Mucosa of descending colon (tissue), 3 donors: ENCODE data around the gene TMEM191C. TPM values are rescaled to one million over a fixed set of nuclear protein-coding genes. Genes with fewer than 3 reads are reported as not detected.
"Not testable (repeated sequence)": the region's sequence is repeated elsewhere in the genome, so short reads cannot be mapped to it uniquely, and the experiment has no call there.

Experiments used
- ATAC-seq: fragments of 200-7000 bp; cut with Tn5 transposase; one replicate; pipeline ENCODE4 v1.9.1; 2020; ENCODE audit warnings: mild to moderate bottlenecking, moderate library complexity
- DNase-seq, 3 donors: peaks; one replicate each; pipeline ENCODE4 v3.0.0-alpha.2; 2020
- H3K36me3 ChIP-seq: fragments of 200-600 bp; one replicate; pipeline ENCODE4 v1.8.0; 2021; ENCODE audit warnings: low read depth, mild to moderate bottlenecking
- H3K4me1 ChIP-seq: fragments of 200-600 bp; one replicate; pipeline ENCODE4 v1.8.0; 2021; ENCODE audit warnings: low read depth, mild to moderate bottlenecking
- H3K4me3 ChIP-seq: fragments of 200-600 bp; one replicate; pipeline ENCODE4 v1.8.0; 2021; ENCODE audit warnings: mild to moderate bottlenecking
- H3K9me3 ChIP-seq: fragments of 200-600 bp; one replicate; pipeline ENCODE4 v1.8.0; 2021; ENCODE audit warnings: mild to moderate bottlenecking
- intact Hi-C, 2 donors: fragments of 100-400 bp; cut with DNase I in 1 of 2; cut with micrococcal nuclease in 1 of 2; formaldehyde crosslinking; loops; one replicate each; pipeline versions ENCODE4 v1.11.0 to v1.11.1; 2022; cut with DNase I, micrococcal nuclease
- total RNA-seq, 3 donors: library from RNA; stranded (reverse); fragmentation: NEBNext Ultra II Directional in 2 of 3; extraction: Animal tissue kit (Norgen Biotek cat#: 25700) in 2 of 3; gene quantifications; one replicate each; pipeline versions ENCODE4 v1.2.1 to v1.2.4, GENCODE V29; 2021 to 2023
- TF ChIP-seq, protein P1 (sequence below): fragments of 200-600 bp; IDR thresholded peaks from one replicate; pipeline ENCODE4 v1.8.0; 2022; ENCODE audit warnings: antibody characterized with exemption, mild to moderate bottlenecking
- donor health status: DM: no; HTN: no; CAD: no; lungs with moderate emphysema.
- donor health status: DM: no; HTN: no; CAD: no.
- donor health status: DM: no; HTN: yes; CAD: no.

TMEM191C gene
- total RNA-seq, 3 donors from 2014 or later, result 1.3 to 2.9 (median 2.1) TPM

DNA sequence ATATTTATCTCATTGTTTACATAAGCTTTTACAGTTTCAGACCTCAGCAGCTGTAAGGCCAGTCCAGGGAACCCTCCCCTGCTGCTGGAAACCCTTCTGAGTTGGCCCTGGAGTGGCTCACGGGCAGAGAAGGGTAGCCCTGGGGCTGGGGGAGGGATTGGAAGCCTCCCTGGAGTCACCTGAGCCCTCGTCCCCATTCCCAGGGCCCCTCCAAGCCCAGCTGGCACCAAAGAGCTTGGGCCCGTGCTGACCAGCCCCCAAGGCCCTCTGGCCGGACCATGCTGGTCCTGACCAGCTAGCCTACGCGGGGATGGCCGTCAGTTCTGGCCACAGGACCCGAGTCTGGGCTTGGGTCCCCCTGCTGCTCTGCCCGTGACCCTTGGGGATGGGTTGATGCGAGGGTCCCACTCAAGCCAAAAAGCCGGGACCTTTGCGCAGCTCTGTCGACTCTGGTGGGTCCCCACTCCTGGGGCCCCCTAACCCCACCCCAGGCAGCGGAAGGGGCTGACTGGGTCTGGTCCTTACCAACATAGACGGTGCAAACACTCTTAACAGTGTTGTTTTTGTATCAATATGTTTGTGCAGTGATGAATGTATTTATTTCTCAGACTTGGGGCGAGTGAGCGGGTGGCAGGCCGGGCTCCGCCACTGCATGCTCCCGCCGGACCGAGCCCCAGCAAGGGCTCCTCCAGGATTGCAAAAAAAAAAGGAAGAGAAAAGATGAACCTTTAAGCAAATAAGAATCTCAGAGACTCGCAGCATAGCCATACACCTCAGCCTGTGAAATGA lies 17.5 kb upstream of the TMEM191C start:
- ATAC-seq, result no peak

GRCh38 chr22:21450320-21450831 lies 16.8 kb upstream of the TMEM191C start:
- Histone ChIP-seq H3K9me3 (no peaks in the 10 kb centered on the region), H3K4me1 (no peaks in the 10 kb centered on the region), H3K4me3 (no peak overlapping the region), H3K36me3 (peaks cover 7% of the 10 kb centered on the region)
- TF ChIP-seq, protein P1, sequence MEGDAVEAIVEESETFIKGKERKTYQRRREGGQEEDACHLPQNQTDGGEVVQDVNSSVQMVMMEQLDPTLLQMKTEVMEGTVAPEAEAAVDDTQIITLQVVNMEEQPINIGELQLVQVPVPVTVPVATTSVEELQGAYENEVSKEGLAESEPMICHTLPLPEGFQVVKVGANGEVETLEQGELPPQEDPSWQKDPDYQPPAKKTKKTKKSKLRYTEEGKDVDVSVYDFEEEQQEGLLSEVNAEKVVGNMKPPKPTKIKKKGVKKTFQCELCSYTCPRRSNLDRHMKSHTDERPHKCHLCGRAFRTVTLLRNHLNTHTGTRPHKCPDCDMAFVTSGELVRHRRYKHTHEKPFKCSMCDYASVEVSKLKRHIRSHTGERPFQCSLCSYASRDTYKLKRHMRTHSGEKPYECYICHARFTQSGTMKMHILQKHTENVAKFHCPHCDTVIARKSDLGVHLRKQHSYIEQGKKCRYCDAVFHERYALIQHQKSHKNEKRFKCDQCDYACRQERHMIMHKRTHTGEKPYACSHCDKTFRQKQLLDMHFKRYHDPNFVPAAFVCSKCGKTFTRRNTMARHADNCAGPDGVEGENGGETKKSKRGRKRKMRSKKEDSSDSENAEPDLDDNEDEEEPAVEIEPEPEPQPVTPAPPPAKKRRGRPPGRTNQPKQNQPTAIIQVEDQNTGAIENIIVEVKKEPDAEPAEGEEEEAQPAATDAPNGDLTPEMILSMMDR, result no peak
- peak in 2 of 3 donors; percentile 13 to 36 for DNase-seq
- intact Hi-C loops, result no loop called here
- ATAC-seq, result no peak

More for the DNA sequence above, 17.5 kb upstream of the TMEM191C start:
- Histone ChIP-seq H3K36me3 (peaks cover 7% of the 10 kb centered on the region), H3K9me3 (no peaks in the 10 kb centered on the region), H3K4me3 (no peak overlapping the region), H3K4me1 (no peaks in the 10 kb centered on the region)
- intact Hi-C loops, result no loop called here
- TF ChIP-seq, protein P1, result no peak
- DNase-seq, result peak in 2 of 3 donors; percentile 21 to 33

DNA sequence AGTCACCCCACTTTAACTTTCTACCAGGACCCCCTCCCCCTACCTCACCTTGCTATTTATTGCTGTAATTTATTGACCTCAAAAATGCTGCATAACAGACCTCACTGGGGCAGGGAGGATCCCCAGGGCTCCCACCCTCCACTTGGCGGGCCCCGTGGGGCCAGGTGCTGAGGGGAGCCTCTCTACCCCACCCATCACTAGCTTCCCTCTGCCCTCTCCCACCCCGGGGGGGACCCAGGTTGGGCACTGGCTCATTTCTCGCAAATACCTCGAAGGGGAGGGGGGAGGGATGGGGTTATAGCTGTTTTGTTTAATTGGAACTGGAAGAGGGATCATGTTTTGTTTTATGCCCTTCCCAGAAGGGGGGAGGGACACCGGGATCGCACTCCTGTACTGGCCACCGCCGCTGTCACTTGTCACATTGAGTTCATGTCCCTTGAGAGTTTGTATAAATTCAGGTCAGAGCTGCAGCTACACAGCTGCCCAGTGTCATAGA lies 16.3 kb upstream of the TMEM191C start:
- Histone ChIP-seq H3K36me3 (peaks cover 5% of the 10 kb centered on the region), H3K4me3 (no peak overlapping the region), H3K9me3 (no peaks in the 10 kb centered on the region), H3K4me1 (no peaks in the 10 kb centered on the region)
- ATAC-seq (no peak), DNase-seq (peak in 1 of 3 donors; percentile 15)
- intact Hi-C loops, result no loop called here
- TF ChIP-seq, protein P1, result no peak

- H3K4me1 ChIP-seq, result no peaks in the 10 kb centered on the region
- peak in 2 of 3 donors; percentile 6 to 15 for DNase-seq
- no peaks in the 10 kb centered on the region for H3K9me3 ChIP-seq
- no peaks in the 10 kb centered on the region for H3K36me3 ChIP-seq
- intact Hi-C loops, result no loop called here
- no peak for ATAC-seq
- TF ChIP-seq, protein P1, result no peak
- no peak overlapping the region for H3K4me3 ChIP-seq
These were observed 15.4 kb upstream of the TMEM191C start for GRCh38 chr22:21451545-21452520.

DNA sequence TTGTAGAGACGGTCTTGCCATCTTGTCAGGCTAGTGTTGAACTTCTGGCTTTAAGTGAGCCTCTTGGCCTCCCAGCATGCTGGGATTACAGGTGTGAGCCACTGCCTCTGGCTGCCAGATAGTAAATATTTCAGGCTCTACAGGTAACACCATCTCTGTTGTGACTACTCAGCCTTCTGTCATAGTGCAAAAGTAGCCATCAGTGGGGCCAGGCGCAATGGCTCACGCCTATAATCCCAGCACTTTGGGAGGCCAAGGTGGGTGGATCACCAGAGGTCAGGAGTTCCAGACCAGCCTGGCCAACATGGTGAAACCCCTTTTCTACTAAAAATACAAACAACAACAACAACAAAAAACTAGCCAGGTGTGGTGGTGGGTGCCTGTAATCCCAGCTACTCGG lies 14.5 kb upstream of the TMEM191C start:
- H3K4me3 ChIP-seq, intact Hi-C loops, H3K4me1 ChIP-seq, H3K36me3 ChIP-seq, ATAC-seq, H3K9me3 ChIP-seq, DNase-seq: not testable (repeated sequence)

- intact Hi-C loops, result not testable (repeated sequence)
- peak in 1 of 3 donors; percentile 10 for DNase-seq
These were observed 12.2 kb upstream of the TMEM191C start for GRCh38 chr22:21454998-21455333.

More at GRCh38 chr22:21454998-21455333, 12.2 kb upstream of the TMEM191C start:
- not testable (repeated sequence) for H3K4me1 ChIP-seq, H3K4me3 ChIP-seq, ATAC-seq, H3K9me3 ChIP-seq, H3K36me3 ChIP-seq
